ENCODE measurements around the gene TEKT3.

TEKT3 gene

GRCh38 chr17:15341385-15341849 is at the start of gene TEKT3:
Gene TEKT3 (minus strand): TSS chr17:15341597. CDS start chr17:15331585, 10,012 bp downstream.
- DNase-seq: no peak

GRCh38 chr17:15388356-15389041 is 47.1 kb upstream of the TEKT3 start:
- DNase-seq: no peak

- DNase-seq: no peak
These were observed 44.7 kb upstream of the TEKT3 start for GRCh38 chr17:15386083-15386482.

- no peak for DNase-seq
These were observed 43.9 kb upstream of the TEKT3 start for GRCh38 chr17:15385305-15385704.

GRCh38 chr17:15384142-15384787 is 42.9 kb upstream of the TEKT3 start:
- DNase-seq: no peak

- no peak for DNase-seq
These were observed 41.5 kb upstream of the TEKT3 start for GRCh38 chr17:15382914-15383313.

GRCh38 chr17:15381707-15382106 is 40.3 kb upstream of the TEKT3 start:
- no peak for DNase-seq

GRCh38 chr17:15380446-15380845 is 39.0 kb upstream of the TEKT3 start:
- DNase-seq: no peak

GRCh38 chr17:15379659-15380058 is 38.3 kb upstream of the TEKT3 start:
- no peak for DNase-seq

- no peak for DNase-seq
These were observed 36.8 kb upstream of the TEKT3 start for GRCh38 chr17:15378243-15378642.

- no peak for DNase-seq
These were observed 36.2 kb upstream of the TEKT3 start for GRCh38 chr17:15377616-15378015.

- DNase-seq: no peak
These were observed 35.8 kb upstream of the TEKT3 start for GRCh38 chr17:15377200-15377599.

- DNase-seq: no peak
These were observed 30.2 kb upstream of the TEKT3 start for GRCh38 chr17:15371376-15372130.

GRCh38 chr17:15368600-15368999 is 27.2 kb upstream of the TEKT3 start:
- DNase-seq: no peak

- DNase-seq: no peak
These were observed 24.6 kb upstream of the TEKT3 start for GRCh38 chr17:15366026-15366425.

GRCh38 chr17:15364615-15365014 is 23.2 kb upstream of the TEKT3 start:
- DNase-seq: no peak

GRCh38 chr17:15363702-15364101 is 22.3 kb upstream of the TEKT3 start:
- DNase-seq: no peak

- no peak for DNase-seq
These were observed 20.2 kb upstream of the TEKT3 start for GRCh38 chr17:15361592-15361991.

- no peak for DNase-seq
These were observed 19.8 kb upstream of the TEKT3 start for GRCh38 chr17:15361151-15361550.

GRCh38 chr17:15354256-15354655 is 12.9 kb upstream of the TEKT3 start:
- DNase-seq: no peak

- DNase-seq: no peak
These were observed 10.5 kb upstream of the TEKT3 start for GRCh38 chr17:15351925-15352324.

GRCh38 chr17:15351478-15351840 is 10.1 kb upstream of the TEKT3 start:
- DNase-seq: no peak

- DNase-seq: no peak
These were observed 9.5 kb upstream of the TEKT3 start for GRCh38 chr17:15350777-15351477.

Measured in NK-92 treated with Interleukin-12 subunit alpha and Interleukin-12 subunit beta, amount 100 ng/mL, for 24 hours (cell line).